HL-60 (cell line): ENCODE measurements around the gene HOXD3.

ENCODE experiments used
- DNase-seq, 2 experiments: peaks; one replicate each; pipeline ENCODE4 v3.0.0-alpha.2; 2010 to 2020; ENCODE audit warnings: low read depth in 1 of 2, low spot score in 1 of 2
- H3K27ac ChIP-seq: fragments of 250-450 bp; sonication (Bioruptor Pico); replicated peaks from 2 replicates; pipeline ENCODE4 v1.5.1; 2020; ENCODE audit warnings: mild to moderate bottlenecking, moderate library complexity
- H3K27me3 ChIP-seq: fragments of 250-450 bp; sonication (Bioruptor Pico); 2 replicates; pipeline ENCODE4 v1.5.1; 2021; ENCODE audit warnings: mild to moderate bottlenecking, moderate library complexity; ENCODE audit not compliant: insufficient read depth, poor library complexity, severe bottlenecking
- H3K4me3 ChIP-seq: replicated peaks from 2 replicates; pipeline ENCODE4 v1.5.1; 2011; ENCODE audit warnings: mild to moderate bottlenecking, control low read depth, low read length; ENCODE audit not compliant: insufficient read depth
- CTCF ChIP-seq: IDR thresholded peaks from one replicate; pipeline ENCODE4 v1.5.1; 2011; ENCODE audit warnings: low read length, control low read depth, inconsistent platforms; ENCODE audit not compliant: insufficient read depth
- GABPA ChIP-seq: IDR thresholded peaks from 2 replicates; pipeline ENCODE4 v1.6.1; 2012; ENCODE audit warnings: low read depth
- POLR2AphosphoS5 ChIP-seq: IDR thresholded peaks from 2 replicates; pipeline ENCODE4 v1.6.1; 2012; ENCODE audit warnings: low read depth
- REST ChIP-seq: IDR thresholded peaks from 2 replicates; pipeline ENCODE4 v1.6.1; 2012; ENCODE audit warnings: low read depth; ENCODE audit not compliant: insufficient replicate concordance
- SPI1 ChIP-seq: IDR thresholded peaks from 2 replicates; pipeline ENCODE4 v1.6.1; 2012; ENCODE audit warnings: low read depth, mild to moderate bottlenecking, borderline replicate concordance

The HOXD3 gene

GRCh38 chr2:176160251-176160985, 3.3 kb downstream of the HOXD3 start:
- TF ChIP-seq POLR2AphosphoS5, result no peak
- TF ChIP-seq CTCF, result no peak
- TF ChIP-seq SPI1, result no peak
- TF ChIP-seq REST, result no peak
- TF ChIP-seq GABPA, result no peak
- no peak for DNase-seq
- Histone ChIP-seq H3K27me3 (peaks cover 85% of the 10 kb centered on the region), H3K4me3 (no peak overlapping the region), H3K27ac (no peak overlapping the region)

- peaks cover 85% of the 10 kb centered on the region for H3K27me3 ChIP-seq
- no peak overlapping the region for H3K4me3 ChIP-seq
- no peak for DNase-seq
- H3K27ac ChIP-seq, result no peak overlapping the region
- TF ChIP-seq GABPA, result no peak
These were observed 4.1 kb downstream of the HOXD3 start for GRCh38 chr2:176160986-176161824.

- no peak for DNase-seq
- Histone ChIP-seq H3K27ac (no peak overlapping the region), H3K4me3 (no peak overlapping the region), H3K27me3 (peaks cover 86% of the 10 kb centered on the region)
- TF ChIP-seq SPI1, result no peak
- TF ChIP-seq CTCF, result no peak
- TF ChIP-seq POLR2AphosphoS5, result no peak
- TF ChIP-seq REST, result no peak
- no peak for TF ChIP-seq GABPA
These were observed 4.9 kb downstream of the HOXD3 start for GRCh38 chr2:176161825-176162626.
